Bronchial epithelial cell (primary cell): Measurements from ENCODE around the gene KRT6C. TPM values are rescaled to one million over a fixed set of nuclear protein-coding genes. Genes with fewer than 3 reads are reported as not detected.

Experiments
- DNase-seq: peaks from one replicate; pipeline ENCODE4 v3.0.0-alpha.2; 2010; ENCODE audit warnings: low read depth
- FAIRE-seq: peaks from 2 replicates; lab custom pipeline; 2011; peaks lifted over from hg19 to GRCh38; lab: Jason Lieb, UNC
- H3K27me3 ChIP-seq: 2 replicates; pipeline ENCODE4 v1.5.1; 2011; ENCODE audit warnings: low read length; ENCODE audit not compliant: control insufficient read depth, insufficient read depth
- H3K36me3 ChIP-seq: 2 replicates; pipeline ENCODE4 v1.5.1; 2011; ENCODE audit warnings: low read length; ENCODE audit not compliant: control insufficient read depth, insufficient read depth
- H3K4me3 ChIP-seq: 2 replicates; pipeline ENCODE4 v1.5.1; 2011; ENCODE audit warnings: mild to moderate bottlenecking, low read depth, low read length, control low read depth
- CTCF ChIP-seq: IDR thresholded peaks from 2 replicates; pipeline ENCODE4 v1.5.1; 2011; ENCODE audit warnings: mild to moderate bottlenecking, moderate library complexity, low read length, control low read depth, inconsistent platforms; ENCODE audit not compliant: insufficient read depth, severe bottlenecking
- total RNA-seq: library from RNA; depleted of rRNA; stranded (reverse); fragments of >200 nt; gene quantifications from 2 replicates; pipeline ENCODE4 v1.2.1, GENCODE V29; 2014

The KRT6C gene
- total RNA-seq, 1 donor from 2014 or later, result 16.8 TPM

- no peak for TF ChIP-seq CTCF
- peak; percentile 23 for FAIRE-seq
- no peak for DNase-seq
Observed at GRCh38 chr12:52439845-52440244, 33.8 kb downstream of the KRT6C start.

GRCh38 chr12:52439420-52439819, 34.2 kb downstream of the KRT6C start:
- no peak for DNase-seq
- H3K36me3 ChIP-seq, result no peaks in the 10 kb centered on the region
- no peak for FAIRE-seq
- H3K4me3 ChIP-seq, result no peak overlapping the region
- no peaks in the 10 kb centered on the region for H3K27me3 ChIP-seq
- no peak for TF ChIP-seq CTCF

More at GRCh38 chr12:52439845-52440244, 33.8 kb downstream of the KRT6C start:
- Histone ChIP-seq H3K4me3 (no peak overlapping the region), H3K36me3 (no peaks in the 10 kb centered on the region), H3K27me3 (no peaks in the 10 kb centered on the region)

- no peaks in the 10 kb centered on the region for H3K36me3 ChIP-seq
- no peaks in the 10 kb centered on the region for H3K27me3 ChIP-seq
- TF ChIP-seq CTCF, result no peak
- peak; percentile 40 for DNase-seq
- no peak overlapping the region for H3K4me3 ChIP-seq
- FAIRE-seq, result peak; percentile 98
Observed at GRCh38 chr12:52438305-52439301, 35.0 kb downstream of the KRT6C start.

GRCh38 chr12:52437508-52437907, 36.1 kb downstream of the KRT6C start:
- H3K36me3 ChIP-seq, result no peaks in the 10 kb centered on the region
- FAIRE-seq (no peak), DNase-seq (no peak)
- no peak overlapping the region for H3K4me3 ChIP-seq
- no peak for TF ChIP-seq CTCF
- no peaks in the 10 kb centered on the region for H3K27me3 ChIP-seq

GRCh38 chr12:52436828-52437474, 36.7 kb downstream of the KRT6C start:
- no peak for TF ChIP-seq CTCF
- FAIRE-seq (peak; percentile 13), DNase-seq (no peak)
- Histone ChIP-seq H3K27me3 (no peaks in the 10 kb centered on the region), H3K4me3 (no peak overlapping the region), H3K36me3 (no peaks in the 10 kb centered on the region)
